Mucosa of descending colon (tissue), 3 donors: ENCODE measurements around the gene CLDN7. TPM values are rescaled to one million over a fixed set of nuclear protein-coding genes. Genes with fewer than 3 reads are reported as not detected.

ENCODE experiments used
- ATAC-seq: fragments of 200-7000 bp; cut with Tn5 transposase; one replicate; pipeline ENCODE4 v1.9.1; 2020; ENCODE audit warnings: mild to moderate bottlenecking, moderate library complexity
- DNase-seq, 3 donors: peaks; one replicate each; pipeline ENCODE4 v3.0.0-alpha.2; 2020
- H3K36me3 ChIP-seq: fragments of 200-600 bp; one replicate; pipeline ENCODE4 v1.8.0; 2021; ENCODE audit warnings: low read depth, mild to moderate bottlenecking
- H3K4me1 ChIP-seq: fragments of 200-600 bp; one replicate; pipeline ENCODE4 v1.8.0; 2021; ENCODE audit warnings: low read depth, mild to moderate bottlenecking
- H3K4me3 ChIP-seq: fragments of 200-600 bp; one replicate; pipeline ENCODE4 v1.8.0; 2021; ENCODE audit warnings: mild to moderate bottlenecking
- H3K9me3 ChIP-seq: fragments of 200-600 bp; one replicate; pipeline ENCODE4 v1.8.0; 2021; ENCODE audit warnings: mild to moderate bottlenecking
- CTCF ChIP-seq: fragments of 200-600 bp; IDR thresholded peaks from one replicate; pipeline ENCODE4 v1.8.0; 2022; ENCODE audit warnings: antibody characterized with exemption, mild to moderate bottlenecking
- intact Hi-C, 2 donors: fragments of 100-400 bp; cut with DNase I in 1 of 2; cut with micrococcal nuclease in 1 of 2; formaldehyde crosslinking; loops; one replicate each; pipeline versions ENCODE4 v1.11.0 to v1.11.1; 2022; cut with DNase I, micrococcal nuclease
- total RNA-seq, 3 donors: library from RNA; stranded (reverse); fragmentation: NEBNext Ultra II Directional in 2 of 3; extraction: Animal tissue kit (Norgen Biotek cat#: 25700) in 2 of 3; gene quantifications; one replicate each; pipeline versions ENCODE4 v1.2.1 to v1.2.4, GENCODE V29; 2021 to 2023
- donor health status: DM: no; HTN: no; CAD: no; lungs with moderate emphysema.
- donor health status: DM: no; HTN: no; CAD: no.
- donor health status: DM: no; HTN: yes; CAD: no.

The CLDN7 gene
- total RNA-seq, 3 donors from 2014 or later, result 586 to 1,244 (median 934) TPM

GRCh38 chr17:7228920-7229319 is 33.4 kb downstream of the CLDN7 start:
- Histone ChIP-seq H3K4me1 (peaks cover 14% of the 10 kb centered on the region), H3K9me3 (no peaks in the 10 kb centered on the region), H3K4me3 (no peak overlapping the region), H3K36me3 (peaks cover 18% of the 10 kb centered on the region)
- DNase-seq (peak in 1 of 3 donors; percentile 48), ATAC-seq (no peak)
- no peak for TF ChIP-seq CTCF
- intact Hi-C loops, result no loop called here

- TF ChIP-seq CTCF, result no peak
- DNase-seq, result peak in 1 of 3 donors; percentile 57
- no peak for ATAC-seq
- intact Hi-C loops, result no loop called here
- Histone ChIP-seq H3K4me3 (no peak overlapping the region), H3K9me3 (no peaks in the 10 kb centered on the region), H3K36me3 (peaks cover 18% of the 10 kb centered on the region), H3K4me1 (peaks cover 1% of the 10 kb centered on the region)
Observed at GRCh38 chr17:7226721-7227710, 35.3 kb downstream of the CLDN7 start.

GRCh38 chr17:7225711-7226331 is 36.5 kb downstream of the CLDN7 start:
- Histone ChIP-seq H3K9me3 (no peaks in the 10 kb centered on the region), H3K4me1 (peaks cover 9% of the 10 kb centered on the region), H3K4me3 (no peak overlapping the region), H3K36me3 (peaks cover 18% of the 10 kb centered on the region)
- no peak for TF ChIP-seq CTCF
- DNase-seq (peak in 1 of 3 donors; percentile 46), ATAC-seq (no peak)
- intact Hi-C loops, result no loop called here

GRCh38 chr17:7224661-7225111 is 37.6 kb downstream of the CLDN7 start:
- Histone ChIP-seq H3K4me1 (peaks cover 16% of the 10 kb centered on the region), H3K9me3 (no peaks in the 10 kb centered on the region), H3K36me3 (peaks cover 18% of the 10 kb centered on the region), H3K4me3 (no peak overlapping the region)
- DNase-seq (peak in 2 of 3 donors; percentile 26 to 28), ATAC-seq (no peak)
- intact Hi-C loops, result no loop called here
- no peak for TF ChIP-seq CTCF

GRCh38 chr17:7224110-7224509 is 38.2 kb downstream of the CLDN7 start:
- H3K4me3 ChIP-seq, result no peak overlapping the region
- no peak for ATAC-seq
- H3K36me3 ChIP-seq, result peaks cover 18% of the 10 kb centered on the region
- peaks cover 21% of the 10 kb centered on the region for H3K4me1 ChIP-seq
- intact Hi-C loops, result no loop called here
- no peak for TF ChIP-seq CTCF
- peak in 1 of 3 donors; percentile 28 for DNase-seq
- no peaks in the 10 kb centered on the region for H3K9me3 ChIP-seq
